Karpas-422 (cell line): Measurements from ENCODE around the gene LCN10. TPM values are rescaled to one million over a fixed set of nuclear protein-coding genes. Genes with fewer than 3 reads are reported as not detected.
"Not testable (repeated sequence)": the region's sequence is repeated elsewhere in the genome, so short reads cannot be mapped to it uniquely, and the experiment has no call there.

Experiments
- DNase-seq: peaks from one replicate; pipeline ENCODE4 v3.0.0-alpha.2; 2015
- H2AFZ ChIP-seq: fragments of 200-600 bp; sonication (generic); 2 replicates; pipeline ENCODE4 v1.6.1; 2014; ENCODE audit warnings: antibody characterized with exemption, low read length, mixed read lengths
- H3K27ac ChIP-seq: fragments of 200-600 bp; sonication (generic); 2 replicates; pipeline ENCODE4 v1.5.1; 2014; ENCODE audit warnings: mild to moderate bottlenecking, low read length, moderate library complexity
- H3K27me3 ChIP-seq: fragments of 200-600 bp; sonication (generic); 2 replicates; pipeline ENCODE4 v1.6.1; 2014; ENCODE audit warnings: low read length, mixed read lengths
- H3K36me3 ChIP-seq: fragments of 200-600 bp; sonication (generic); 2 replicates; pipeline ENCODE4 v1.6.1; 2014; ENCODE audit warnings: low read length, mixed read lengths; ENCODE audit not compliant: insufficient read depth
- H3K4me1 ChIP-seq: fragments of 200-600 bp; sonication (generic); 2 replicates; pipeline ENCODE4 v1.6.1; 2014; ENCODE audit warnings: mild to moderate bottlenecking, low read length, mixed read lengths
- H3K4me2 ChIP-seq: fragments of 200-600 bp; sonication (generic); 2 replicates; pipeline ENCODE4 v1.6.1; 2014; ENCODE audit warnings: low read length, low read depth, mild to moderate bottlenecking; ENCODE audit not compliant: poor library complexity, severe bottlenecking
- H3K4me3 ChIP-seq: fragments of 200-600 bp; sonication (generic); 2 replicates; pipeline ENCODE4 v1.5.1; 2014; ENCODE audit warnings: mild to moderate bottlenecking, antibody characterized with exemption, low read length, mixed read lengths
- H3K79me2 ChIP-seq: fragments of 200-600 bp; sonication (generic); 2 replicates; pipeline ENCODE4 v1.6.1; 2014; ENCODE audit warnings: mild to moderate bottlenecking, low read length, mixed read lengths
- H3K9ac ChIP-seq: fragments of 200-600 bp; sonication (generic); 2 replicates; pipeline ENCODE4 v1.6.0; 2014; ENCODE audit warnings: low read length
- H3K9me2 ChIP-seq: fragments of 200-600 bp; sonication (generic), shearing (Covaris generic); replicated peaks from 2 replicates; pipeline ENCODE4 v1.6.0; 2014; ENCODE audit warnings: mild to moderate bottlenecking, low read length, moderate library complexity; ENCODE audit not compliant: insufficient read depth
- H3K9me3 ChIP-seq: fragments of 300-700, 200-600 bp; sonication (generic); 2 replicates; pipeline ENCODE4 v1.6.1; 2014; ENCODE audit warnings: low read length, mixed read lengths
- H4K20me1 ChIP-seq: fragments of 200-600 bp; sonication (generic); 2 replicates; pipeline ENCODE4 v1.6.1; 2014; ENCODE audit warnings: mild to moderate bottlenecking, antibody characterized with exemption, low read length, low read depth; ENCODE audit not compliant: insufficient read depth
- total RNA-seq: library from RNA; depleted of rRNA; stranded (reverse); fragments of >200 nt; shearing (Covaris generic); gene quantifications from 2 replicates; pipeline ENCODE4 v1.2.3, GENCODE V29; 2014; ENCODE audit warnings: low replicate concordance

The LCN10 gene
- total RNA-seq, 1 experiment from 2014 or later = not detected

- H2AFZ ChIP-seq = no peak overlapping the region
- H3K9me3 ChIP-seq = no peaks in the 10 kb centered on the region
- no peaks in the 10 kb centered on the region for H4K20me1 ChIP-seq
- no peaks in the 10 kb centered on the region for H3K9me2 ChIP-seq
- H3K79me2 ChIP-seq = no peaks in the 10 kb centered on the region
- H3K27ac ChIP-seq = no peak overlapping the region
- no peaks in the 10 kb centered on the region for H3K36me3 ChIP-seq
- DNase-seq = no peak
- no peaks in the 10 kb centered on the region for H3K27me3 ChIP-seq
- no peak overlapping the region for H3K9ac ChIP-seq
- H3K4me1 ChIP-seq = no peaks in the 10 kb centered on the region
- H3K4me3 ChIP-seq = no peak overlapping the region
- no peak overlapping the region for H3K4me2 ChIP-seq
Measured at GRCh38 chr9:136707011-136707410, 35.7 kb downstream of the LCN10 start.

- no peak for DNase-seq
- Histone ChIP-seq H3K9me2 (no peaks in the 10 kb centered on the region), H3K27me3 (no peaks in the 10 kb centered on the region), H3K27ac (no peak overlapping the region), H3K4me1 (no peaks in the 10 kb centered on the region), H3K4me2 (no peak overlapping the region), H2AFZ (no peak overlapping the region), H3K4me3 (no peak overlapping the region), H3K9me3 (no peaks in the 10 kb centered on the region), H3K9ac (no peak overlapping the region), H3K79me2 (no peaks in the 10 kb centered on the region), H3K36me3 (no peaks in the 10 kb centered on the region), H4K20me1 (no peaks in the 10 kb centered on the region)
Measured at GRCh38 chr9:136705564-136705963, 37.2 kb downstream of the LCN10 start.

GRCh38 chr9:136704741-136705140, 38.0 kb downstream of the LCN10 start:
- not testable (repeated sequence) for DNase-seq, H3K9me2 ChIP-seq, H3K27ac ChIP-seq, H4K20me1 ChIP-seq, H3K4me1 ChIP-seq, H3K4me2 ChIP-seq, H3K4me3 ChIP-seq, H3K9ac ChIP-seq, H3K27me3 ChIP-seq, H3K9me3 ChIP-seq, H3K36me3 ChIP-seq, H2AFZ ChIP-seq, H3K79me2 ChIP-seq

- Histone ChIP-seq H3K4me1 (no peaks in the 10 kb centered on the region), H3K9me3 (no peaks in the 10 kb centered on the region), H4K20me1 (no peaks in the 10 kb centered on the region), H3K36me3 (no peaks in the 10 kb centered on the region), H3K9me2 (no peaks in the 10 kb centered on the region), H2AFZ (no peak overlapping the region), H3K9ac (no peak overlapping the region), H3K79me2 (no peaks in the 10 kb centered on the region), H3K27ac (no peak overlapping the region), H3K4me3 (no peak overlapping the region), H3K27me3 (no peaks in the 10 kb centered on the region), H3K4me2 (no peak overlapping the region)
- no peak for DNase-seq
Measured at GRCh38 chr9:136703276-136703860, 39.4 kb downstream of the LCN10 start.

GRCh38 chr9:136701668-136702053, 41.1 kb downstream of the LCN10 start:
- H3K4me3 ChIP-seq = no peak overlapping the region
- no peaks in the 10 kb centered on the region for H3K27me3 ChIP-seq
- no peaks in the 10 kb centered on the region for H3K79me2 ChIP-seq
- no peak overlapping the region for H3K27ac ChIP-seq
- no peaks in the 10 kb centered on the region for H3K4me1 ChIP-seq
- no peak overlapping the region for H3K4me2 ChIP-seq
- no peaks in the 10 kb centered on the region for H3K9me2 ChIP-seq
- no peaks in the 10 kb centered on the region for H3K9me3 ChIP-seq
- no peaks in the 10 kb centered on the region for H4K20me1 ChIP-seq
- H3K9ac ChIP-seq = no peak overlapping the region
- no peaks in the 10 kb centered on the region for H3K36me3 ChIP-seq
- no peak overlapping the region for H2AFZ ChIP-seq
- no peak for DNase-seq

GRCh38 chr9:136700959-136701667, 41.6 kb downstream of the LCN10 start:
- H3K9ac ChIP-seq = no peak overlapping the region
- no peak overlapping the region for H3K27ac ChIP-seq
- no peak for DNase-seq
- no peaks in the 10 kb centered on the region for H3K27me3 ChIP-seq
- no peaks in the 10 kb centered on the region for H3K79me2 ChIP-seq
- H3K9me3 ChIP-seq = no peaks in the 10 kb centered on the region
- H3K4me3 ChIP-seq = no peak overlapping the region
- no peak overlapping the region for H3K4me2 ChIP-seq
- no peaks in the 10 kb centered on the region for H3K36me3 ChIP-seq
- H2AFZ ChIP-seq = no peak overlapping the region
- H4K20me1 ChIP-seq = no peaks in the 10 kb centered on the region; the same call in 1 of the 2 replicates
- H3K9me2 ChIP-seq = no peaks in the 10 kb centered on the region
- no peaks in the 10 kb centered on the region for H3K4me1 ChIP-seq

- Histone ChIP-seq H3K9me2 (no peaks in the 10 kb centered on the region), H3K4me2 (no peak overlapping the region), H3K9ac (no peak overlapping the region), H3K4me1 (no peaks in the 10 kb centered on the region), H3K36me3 (no peaks in the 10 kb centered on the region), H3K79me2 (no peaks in the 10 kb centered on the region), H3K27me3 (no peaks in the 10 kb centered on the region), H3K4me3 (no peak overlapping the region), H2AFZ (no peak overlapping the region), H3K27ac (no peak overlapping the region), H3K9me3 (no peaks in the 10 kb centered on the region), H4K20me1 (no peaks in the 10 kb centered on the region; the same call in 1 of the 2 replicates)
- DNase-seq = no peak
Measured at GRCh38 chr9:136700304-136700703, 42.4 kb downstream of the LCN10 start.

- Histone ChIP-seq H3K4me3 (no peak overlapping the region), H3K27me3 (no peaks in the 10 kb centered on the region), H3K9me3 (no peaks in the 10 kb centered on the region), H3K9ac (no peak overlapping the region), H3K36me3 (no peaks in the 10 kb centered on the region), H4K20me1 (no peaks in the 10 kb centered on the region; the same call in 1 of the 2 replicates), H3K4me2 (no peak overlapping the region), H3K79me2 (no peaks in the 10 kb centered on the region), H3K9me2 (no peaks in the 10 kb centered on the region), H2AFZ (no peak overlapping the region), H3K27ac (no peak overlapping the region), H3K4me1 (no peaks in the 10 kb centered on the region)
- DNase-seq = no peak
Measured at GRCh38 chr9:136698635-136699246, 44.0 kb downstream of the LCN10 start.
